H9 (cell line): Measurements from ENCODE around the gene ANKRD44. TPM values are rescaled to one million over a fixed set of nuclear protein-coding genes. Genes with fewer than 3 reads are reported as not detected.

Experiments used
- DNase-seq: peaks from one replicate; pipeline ENCODE4 v3.0.0-alpha.2; 2017
- H2AFZ ChIP-seq: one replicate; pipeline ENCODE4 v1.6.1; 2013; ENCODE audit warnings: mild to moderate bottlenecking, low read length, control low read depth, moderate library complexity
- H2AK5ac ChIP-seq: 2 replicates; pipeline ENCODE4 v1.6.1; 2013; ENCODE audit warnings: low read length, control low read depth, mixed read lengths; ENCODE audit not compliant: insufficient read length
- H2BK120ac ChIP-seq: one replicate; pipeline ENCODE4 v1.6.1; 2013; ENCODE audit warnings: low read depth, mild to moderate bottlenecking, low read length, control low read depth, inconsistent platforms; ENCODE audit not compliant: poor library complexity, severe bottlenecking
- H2BK12ac ChIP-seq: 2 replicates; pipeline ENCODE4 v1.6.1; 2013; ENCODE audit warnings: low read length, control low read depth, mixed read lengths, low read depth; ENCODE audit not compliant: insufficient read length
- H2BK15ac ChIP-seq: 2 replicates; pipeline ENCODE4 v1.6.1; 2013; ENCODE audit warnings: low read depth, low read length, control low read depth
- H2BK20ac ChIP-seq: one replicate; pipeline ENCODE4 v1.6.1; 2013; ENCODE audit warnings: low read depth, mild to moderate bottlenecking, low read length, control low read depth, inconsistent platforms; ENCODE audit not compliant: poor library complexity, severe bottlenecking
- H2BK5ac ChIP-seq: 2 replicates; pipeline ENCODE4 v1.6.1; 2013; ENCODE audit warnings: low read length, control low read depth, mixed read lengths; ENCODE audit not compliant: insufficient read length
- H3K14ac ChIP-seq: 2 replicates; pipeline ENCODE4 v1.6.1; 2013; ENCODE audit warnings: low read length, control low read depth; ENCODE audit not compliant: insufficient read depth
- H3K18ac ChIP-seq: 2 replicates; pipeline ENCODE4 v1.6.1; 2013; ENCODE audit warnings: low read depth, mild to moderate bottlenecking, mixed read lengths, low read length, control low read depth; ENCODE audit not compliant: insufficient read length
- H3K23ac ChIP-seq: 2 replicates; pipeline ENCODE4 v1.6.1; 2013; ENCODE audit warnings: low read length, control low read depth, mixed read lengths, low read depth; ENCODE audit not compliant: insufficient read length
- H3K23me2 ChIP-seq: 2 replicates; pipeline ENCODE4 v1.6.1; 2013; ENCODE audit warnings: low read depth, mild to moderate bottlenecking, mixed read lengths, low read length, control low read depth; ENCODE audit not compliant: insufficient read length, poor library complexity, severe bottlenecking
- H3K27ac ChIP-seq: 2 replicates; pipeline ENCODE4 v1.5.1; 2013; ENCODE audit warnings: low read length, control low read depth, mixed read lengths, low read depth; ENCODE audit not compliant: insufficient read length
- H3K27me3 ChIP-seq: 2 replicates; pipeline ENCODE4 v1.6.1; 2013; ENCODE audit warnings: low read length, control low read depth, inconsistent platforms; ENCODE audit not compliant: insufficient read depth
- H3K4ac ChIP-seq: 2 replicates; pipeline ENCODE4 v1.6.1; 2013; ENCODE audit warnings: low read depth, mild to moderate bottlenecking, control low read depth, inconsistent platforms, low read length, moderate library complexity
- H3K4me1 ChIP-seq: 2 replicates; pipeline ENCODE4 v1.6.1; 2013; ENCODE audit warnings: low read length, control low read depth, inconsistent platforms; ENCODE audit not compliant: insufficient read depth
- H3K4me2 ChIP-seq: 2 replicates; pipeline ENCODE4 v1.6.1; 2013; ENCODE audit warnings: low read length, control low read depth, mixed read lengths; ENCODE audit not compliant: insufficient read length, insufficient read depth
- H3K56ac ChIP-seq: 2 replicates; pipeline ENCODE4 v1.6.1; 2013; ENCODE audit warnings: low read depth, mild to moderate bottlenecking, mixed read lengths, low read length, control low read depth; ENCODE audit not compliant: insufficient read length
- H3K79me1 ChIP-seq: 2 replicates; pipeline ENCODE4 v1.6.1; 2013; ENCODE audit warnings: low read depth, mild to moderate bottlenecking, moderate library complexity, low read length, control low read depth, inconsistent platforms; ENCODE audit not compliant: insufficient read depth, poor library complexity, severe bottlenecking
- H3K79me2 ChIP-seq: 2 replicates; pipeline ENCODE4 v1.6.1; 2013; ENCODE audit warnings: low read length, control low read depth, inconsistent platforms; ENCODE audit not compliant: insufficient read depth
- H3K9ac ChIP-seq: 2 replicates; pipeline ENCODE4 v1.6.1; 2013; ENCODE audit warnings: low read length, control low read depth, mixed read lengths; ENCODE audit not compliant: insufficient read length; ENCODE audit errors: extremely low read depth
- H3K9me3 ChIP-seq: one replicate; pipeline ENCODE4 v1.6.1; 2013; ENCODE audit warnings: low read depth, low read length, inconsistent platforms; ENCODE audit not compliant: control insufficient read depth
- H3T11ph ChIP-seq: one replicate; pipeline ENCODE4 v1.6.1; 2013; ENCODE audit warnings: mild to moderate bottlenecking, low read length, control low read depth, inconsistent platforms
- H4K20me1 ChIP-seq: one replicate; pipeline ENCODE4 v1.6.1; 2013; ENCODE audit not compliant: control insufficient read depth, insufficient read length, insufficient read depth
- H4K5ac ChIP-seq: 2 replicates; pipeline ENCODE4 v1.6.1; 2013; ENCODE audit warnings: low read depth, mild to moderate bottlenecking, mixed read lengths, low read length, control low read depth; ENCODE audit not compliant: insufficient read length
- H4K8ac ChIP-seq: replicated peaks from 2 replicates; pipeline ENCODE4 v1.6.1; 2013; ENCODE audit warnings: low read length, control low read depth, mixed read lengths, low read depth; ENCODE audit not compliant: insufficient read length
- H4K91ac ChIP-seq: 2 replicates; pipeline ENCODE4 v1.6.1; 2013; ENCODE audit warnings: low read depth, mild to moderate bottlenecking, moderate library complexity, mixed read lengths, low read length, control low read depth; ENCODE audit not compliant: insufficient read length
- H3K27ac Mint-ChIP-seq, 3 experiments: 2 replicates in 2 of 3; 3 replicates in 1 of 3; pipeline ENCODE4 v1.8.0; 2020 to 2021; ENCODE audit warnings: mixed read lengths in 3 of 3, mild to moderate bottlenecking in 1 of 3, moderate library complexity in 1 of 3
- H3K27me3 Mint-ChIP-seq: 2 replicates; pipeline ENCODE4 v1.8.0; 2021; ENCODE audit warnings: low read depth, mild to moderate bottlenecking, moderate library complexity, mixed read lengths
- H3K36me3 Mint-ChIP-seq, 3 experiments: 2 replicates in 2 of 3; 3 replicates in 1 of 3; pipeline ENCODE4 v1.8.0; 2020 to 2021; ENCODE audit warnings: low read depth in 3 of 3, mixed read lengths in 3 of 3; ENCODE audit not compliant: insufficient read depth in 1 of 3
- H3K4me1 Mint-ChIP-seq, 2 experiments: 2 replicates each; pipeline ENCODE4 v1.8.0; 2020; ENCODE audit warnings: mixed read lengths in 2 of 2
- H3K4me3 Mint-ChIP-seq, 2 experiments: 2 replicates in 1 of 2; 3 replicates in 1 of 2; pipeline ENCODE4 v1.8.0; 2020 to 2021; ENCODE audit warnings: mild to moderate bottlenecking in 2 of 2, mixed read lengths in 2 of 2, moderate library complexity in 1 of 2
- H3K9me3 Mint-ChIP-seq, 2 experiments: 2 replicates in 1 of 2; 3 replicates in 1 of 2; pipeline ENCODE4 v1.8.0; 2020; ENCODE audit warnings: mild to moderate bottlenecking in 2 of 2, mixed read lengths in 2 of 2, moderate library complexity in 1 of 2
- CTCF ChIP-seq: fragments of 200-600 bp; sonication (generic); conservative IDR thresholded peaks from 3 replicates; pipeline ENCODE4 v1.8.0; 2021; ENCODE audit warnings: antibody characterized with exemption, mild to moderate bottlenecking
- WGBS: extraction: QIAGEN DNeasy Blood & Tissue Kit; methylation state at CpG from one replicate; pipeline ENCODE4 v1.1.7; 2013; ENCODE audit warnings: missing lambda C conversion rate, low lambda C conversion rate, mixed read lengths; ENCODE audit not compliant: insufficient read length; ENCODE audit errors: extremely low coverage; 5-methylcytosine and 5-hydroxymethylcytosine counted together
- total RNA-seq: library from RNA; stranded (reverse); gene quantifications from 2 replicates; pipeline ENCODE4 v1.2.1, GENCODE V29; 2021

Gene ANKRD44
- total RNA-seq, 1 experiment from 2014 or later: 1.9 TPM

- no peak overlapping the region for H4K8ac ChIP-seq
- H3K4me2 ChIP-seq: no peak overlapping the region
- no peaks in the 10 kb centered on the region for H3K23me2 ChIP-seq
- no peaks in the 10 kb centered on the region for H3K79me2 ChIP-seq
- no peaks in the 10 kb centered on the region for H3K79me1 ChIP-seq
- no peak for TF ChIP-seq CTCF
- H3K27me3 ChIP-seq: no peaks in the 10 kb centered on the region
- H3K9me3 ChIP-seq: no peaks in the 10 kb centered on the region
- H2BK12ac ChIP-seq: no peak overlapping the region
- H3K4ac ChIP-seq: no peak overlapping the region
- no peak overlapping the region for H3K56ac ChIP-seq
- Mint-ChIP-seq H3K4me1 (no peaks in the 10 kb centered on the region), H3K27ac (no peak overlapping the region), H3K36me3 (no peaks in the 10 kb centered on the region; a peak in 1 of 7 replicates), H3K4me3 (no peak overlapping the region), H3K27me3 (no peaks in the 10 kb centered on the region), H3K9me3 (no peaks in the 10 kb centered on the region)
- H2BK20ac ChIP-seq: no peak overlapping the region
- no peaks in the 10 kb centered on the region for H4K20me1 ChIP-seq
- no peak overlapping the region for H3K9ac ChIP-seq
- no peak overlapping the region for H3K14ac ChIP-seq
- no peak overlapping the region for H3K23ac ChIP-seq
- no peak overlapping the region for H3K27ac ChIP-seq
- H4K5ac ChIP-seq: no peak overlapping the region
- no peaks in the 10 kb centered on the region for H3K4me1 ChIP-seq
- H4K91ac ChIP-seq: no peak overlapping the region
- H2AFZ ChIP-seq: no peak overlapping the region
- H2AK5ac ChIP-seq: no peak overlapping the region
- H2BK120ac ChIP-seq: no peak overlapping the region
- WGBS: no CpG with 5 or more reads among the region's 6 CpGs
- no peak overlapping the region for H3K18ac ChIP-seq
- no peak overlapping the region for H2BK5ac ChIP-seq
- no peak overlapping the region for H2BK15ac ChIP-seq
- DNase-seq: no peak
- no peak overlapping the region for H3T11ph ChIP-seq
Observed at GRCh38 chr2:197209742-197210408, 100.7 kb downstream of the ANKRD44 start.
